SU-DHL-6 (cell line): ENCODE measurements around the gene MLXIPL.
"Not testable (repeated sequence)": the region's sequence is repeated elsewhere in the genome, so short reads cannot be mapped to it uniquely, and the experiment has no call there.

ENCODE experiments used
- H2AFZ ChIP-seq: fragments of 200-600 bp; sonication (generic); 2 replicates; pipeline ENCODE4 v1.6.1; 2014; ENCODE audit warnings: low read depth, mild to moderate bottlenecking, moderate library complexity, mixed read lengths, antibody characterized with exemption, low read length; ENCODE audit not compliant: severe bottlenecking
- H3F3A ChIP-seq: fragments of 200-600 bp; shearing (Covaris generic); 2 replicates; pipeline ENCODE4 v1.6.0; 2016; ENCODE audit warnings: antibody characterized with exemption, mild to moderate bottlenecking; ENCODE audit not compliant: insufficient read depth
- H3K27ac ChIP-seq: fragments of 200-600 bp; sonication (generic); 2 replicates; pipeline ENCODE4 v1.5.1; 2016; ENCODE audit warnings: low read depth, mild to moderate bottlenecking, low read length, moderate library complexity, mixed read lengths
- H3K27me3 ChIP-seq: fragments of 200-600 bp; sonication (generic), shearing (Covaris generic); 2 replicates; pipeline ENCODE4 v1.6.0; 2014; ENCODE audit warnings: mild to moderate bottlenecking, low read length
- H3K36me3 ChIP-seq: fragments of 200-600 bp; sonication (generic); 2 replicates; pipeline ENCODE4 v1.6.1; 2014; ENCODE audit warnings: mild to moderate bottlenecking, low read length, mixed read lengths
- H3K4me2 ChIP-seq: fragments of 300-600, 200-600 bp; shearing (Covaris generic), sonication (generic); 2 replicates; pipeline ENCODE4 v1.6.0; 2014; ENCODE audit warnings: low read length, low read depth, mild to moderate bottlenecking; ENCODE audit not compliant: poor library complexity, severe bottlenecking
- H3K4me3 ChIP-seq: fragments of 200-600 bp; sonication (generic); 2 replicates; pipeline ENCODE4 v1.5.1; 2014; ENCODE audit warnings: antibody characterized with exemption, low read length, mild to moderate bottlenecking, mixed read lengths; ENCODE audit not compliant: insufficient read depth, poor library complexity, severe bottlenecking
- H3K79me2 ChIP-seq: fragments of 200-600 bp; sonication (generic); 2 replicates; pipeline ENCODE4 v1.6.1; 2014; ENCODE audit warnings: mild to moderate bottlenecking, low read length, moderate library complexity; ENCODE audit not compliant: insufficient read depth
- H3K9ac ChIP-seq: fragments of 200-600 bp; sonication (generic); 2 replicates; pipeline ENCODE4 v1.7.0; 2014; ENCODE audit warnings: mild to moderate bottlenecking, low read length
- H3K9me2 ChIP-seq: fragments of 200-600 bp; sonication (generic); replicated peaks from 2 replicates; pipeline ENCODE4 v1.6.1; 2014; ENCODE audit warnings: low read length; ENCODE audit not compliant: insufficient read depth
- H3K9me3 ChIP-seq: fragments of 200-600 bp; sonication (generic); 2 replicates; pipeline ENCODE4 v1.6.1; 2014; ENCODE audit warnings: low read length, mixed read lengths; ENCODE audit not compliant: insufficient read depth
- H4K20me1 ChIP-seq: fragments of 200-600 bp; sonication (generic); 2 replicates; pipeline ENCODE4 v1.6.1; 2014; ENCODE audit warnings: low read depth, mild to moderate bottlenecking, antibody characterized with exemption, low read length, moderate library complexity, mixed read lengths
- EZH2phosphoT487 ChIP-seq: fragments of 200-600 bp; sonication (generic), shearing (Covaris generic); conservative IDR thresholded peaks from 2 replicates; pipeline ENCODE4 v1.6.1; 2018; ENCODE audit warnings: mild to moderate bottlenecking, antibody characterized with exemption, low read length, moderate library complexity, mixed read lengths
- TF ChIP-seq, protein P1 (sequence below): fragments of 200-600 bp; sonication (generic); IDR thresholded peaks from one replicate; pipeline ENCODE4 v1.5.1; 2017; ENCODE audit warnings: antibody characterized with exemption, mild to moderate bottlenecking, low read length, moderate library complexity; ENCODE audit not compliant: insufficient read depth, poor library complexity, severe bottlenecking

Gene MLXIPL

DNA sequence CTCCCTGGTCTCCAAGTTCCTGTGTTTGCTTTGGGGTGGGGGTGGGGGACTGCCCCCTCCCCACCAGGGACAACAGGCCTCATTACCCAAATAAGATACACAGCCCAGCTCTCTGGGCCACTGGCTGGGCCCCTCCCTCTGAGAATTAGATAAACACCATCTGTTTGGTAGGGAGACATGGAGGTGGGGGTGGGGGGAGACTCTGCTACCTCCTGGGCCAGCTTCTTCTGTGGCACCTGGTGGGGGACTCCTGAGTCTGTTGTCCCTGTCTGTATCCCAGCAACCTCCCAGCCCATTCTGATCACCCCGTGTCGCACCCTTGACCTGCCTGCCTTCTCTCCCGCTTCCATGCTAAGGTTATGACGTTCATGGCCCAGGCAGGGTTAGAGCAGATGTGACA, 5.8 kb downstream of the MLXIPL start:
- Histone ChIP-seq H3K79me2 (no peaks in the 10 kb centered on the region), H3K27ac (no peak overlapping the region), H3K4me3 (no peak overlapping the region), H3K27me3 (no peaks in the 10 kb centered on the region), H3K9ac (no peak overlapping the region), H4K20me1 (no peaks in the 10 kb centered on the region), H3K4me2 (no peak overlapping the region), H3K36me3 (no peaks in the 10 kb centered on the region), H3K9me3 (no peaks in the 10 kb centered on the region), H3F3A (no peaks in the 10 kb centered on the region), H2AFZ (no peak overlapping the region), H3K9me2 (no peaks in the 10 kb centered on the region)
- TF ChIP-seq, protein P1, sequence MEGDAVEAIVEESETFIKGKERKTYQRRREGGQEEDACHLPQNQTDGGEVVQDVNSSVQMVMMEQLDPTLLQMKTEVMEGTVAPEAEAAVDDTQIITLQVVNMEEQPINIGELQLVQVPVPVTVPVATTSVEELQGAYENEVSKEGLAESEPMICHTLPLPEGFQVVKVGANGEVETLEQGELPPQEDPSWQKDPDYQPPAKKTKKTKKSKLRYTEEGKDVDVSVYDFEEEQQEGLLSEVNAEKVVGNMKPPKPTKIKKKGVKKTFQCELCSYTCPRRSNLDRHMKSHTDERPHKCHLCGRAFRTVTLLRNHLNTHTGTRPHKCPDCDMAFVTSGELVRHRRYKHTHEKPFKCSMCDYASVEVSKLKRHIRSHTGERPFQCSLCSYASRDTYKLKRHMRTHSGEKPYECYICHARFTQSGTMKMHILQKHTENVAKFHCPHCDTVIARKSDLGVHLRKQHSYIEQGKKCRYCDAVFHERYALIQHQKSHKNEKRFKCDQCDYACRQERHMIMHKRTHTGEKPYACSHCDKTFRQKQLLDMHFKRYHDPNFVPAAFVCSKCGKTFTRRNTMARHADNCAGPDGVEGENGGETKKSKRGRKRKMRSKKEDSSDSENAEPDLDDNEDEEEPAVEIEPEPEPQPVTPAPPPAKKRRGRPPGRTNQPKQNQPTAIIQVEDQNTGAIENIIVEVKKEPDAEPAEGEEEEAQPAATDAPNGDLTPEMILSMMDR = no peak
- TF ChIP-seq EZH2phosphoT487 = no peak

DNA sequence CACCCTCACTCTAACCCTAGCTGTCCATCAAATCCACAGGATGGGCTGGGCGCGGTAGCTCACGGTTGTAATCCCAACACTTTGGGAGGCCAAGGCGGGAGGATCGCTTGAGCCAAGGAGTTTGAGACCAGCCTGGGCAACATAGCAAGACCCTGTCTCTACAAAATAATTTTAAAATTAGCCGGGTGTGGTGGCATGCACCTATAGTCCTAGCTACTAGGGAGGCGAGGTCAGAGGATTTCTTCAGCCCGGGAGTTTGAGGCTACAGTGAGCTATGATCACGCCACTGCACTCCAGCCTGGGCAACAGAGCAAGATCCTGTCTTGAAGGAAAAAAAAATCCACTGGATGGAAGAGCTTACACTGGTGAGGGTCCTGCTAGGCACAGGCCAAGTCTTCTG, 6.8 kb downstream of the MLXIPL start:
- H3K4me3 ChIP-seq, H3F3A ChIP-seq, H3K27me3 ChIP-seq, H4K20me1 ChIP-seq, H3K9me3 ChIP-seq, H3K27ac ChIP-seq, H3K36me3 ChIP-seq, H3K9ac ChIP-seq, H3K79me2 ChIP-seq, H3K4me2 ChIP-seq, H2AFZ ChIP-seq, H3K9me2 ChIP-seq: not testable (repeated sequence)

- Histone ChIP-seq H3K27me3 (no peaks in the 10 kb centered on the region), H3K4me2 (no peak overlapping the region), H3K9me2 (no peaks in the 10 kb centered on the region), H3F3A (no peaks in the 10 kb centered on the region), H3K9ac (no peak overlapping the region), H3K27ac (no peak overlapping the region), H3K79me2 (no peaks in the 10 kb centered on the region), H3K4me3 (no peak overlapping the region), H2AFZ (no peak overlapping the region), H3K9me3 (no peaks in the 10 kb centered on the region), H4K20me1 (no peaks in the 10 kb centered on the region), H3K36me3 (no peaks in the 10 kb centered on the region)
- TF ChIP-seq, protein P1 = no peak
- TF ChIP-seq EZH2phosphoT487 = no peak
Observed at GRCh38 chr7:73615886-73616285, 8.4 kb downstream of the MLXIPL start.

DNA sequence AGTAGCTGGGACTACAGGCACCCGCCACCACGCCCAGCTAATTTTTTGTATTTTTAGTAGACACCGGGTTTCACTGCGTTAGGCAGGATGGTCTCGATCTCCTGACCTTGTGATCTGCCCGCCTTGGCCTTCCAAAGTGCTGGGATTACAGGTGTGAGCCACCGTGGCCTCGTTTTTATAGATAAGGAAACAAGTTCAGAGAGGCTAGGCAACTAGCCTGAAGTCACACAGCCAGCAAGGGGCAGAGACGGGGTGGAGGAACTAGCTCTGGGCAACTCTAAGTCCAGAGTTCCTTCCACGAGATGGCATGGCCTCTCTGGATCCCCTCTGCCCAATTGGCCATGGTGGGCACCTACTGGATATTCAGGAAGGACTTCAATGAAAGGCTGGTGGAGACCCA, 9.4 kb downstream of the MLXIPL start:
- H3K4me3 ChIP-seq, H3F3A ChIP-seq, H3K4me2 ChIP-seq, H3K9me2 ChIP-seq, H3K36me3 ChIP-seq, H3K27me3 ChIP-seq, H3K27ac ChIP-seq, H3K79me2 ChIP-seq, H2AFZ ChIP-seq, H4K20me1 ChIP-seq, H3K9ac ChIP-seq, H3K9me3 ChIP-seq: not testable (repeated sequence)
